GM19240 (cell line): ENCODE measurements around the gene GC.
"Not testable (repeated sequence)": the region's sequence is repeated elsewhere in the genome, so short reads cannot be mapped to it uniquely, and the experiment has no call there.

ENCODE experiments used
- DNase-seq: peaks from one replicate; pipeline ENCODE4 v3.0.0; 2011; ENCODE audit warnings: low spot score; ENCODE audit not compliant: insufficient read length

Gene GC

DNA sequence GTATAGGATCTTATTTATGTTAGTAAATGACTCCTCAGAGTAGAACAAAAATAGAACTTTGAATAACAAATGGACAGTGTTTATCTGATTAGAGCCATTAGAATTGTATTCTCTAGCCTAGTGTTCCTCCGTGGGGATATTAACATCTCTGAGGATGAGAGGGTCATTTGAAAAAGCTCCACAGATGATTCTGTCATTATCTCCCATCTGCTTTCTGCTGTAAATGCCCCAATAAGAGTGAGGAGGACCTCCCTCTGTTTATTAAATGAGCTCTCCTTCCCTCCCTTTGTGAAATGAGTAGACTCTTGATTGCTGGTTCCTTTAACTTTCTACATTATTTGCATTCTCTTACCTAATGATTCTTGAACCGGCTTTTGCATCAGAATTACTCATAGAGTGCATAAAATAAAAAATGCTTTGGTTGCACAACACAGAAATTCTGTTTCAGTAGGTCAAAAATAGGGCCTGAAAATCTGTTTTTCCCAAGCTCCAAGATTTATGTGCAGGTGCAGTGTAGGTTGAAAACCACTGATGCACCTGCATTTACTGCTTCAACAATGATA, 18.0 kb downstream of the GC start:
- no peak for DNase-seq

DNA sequence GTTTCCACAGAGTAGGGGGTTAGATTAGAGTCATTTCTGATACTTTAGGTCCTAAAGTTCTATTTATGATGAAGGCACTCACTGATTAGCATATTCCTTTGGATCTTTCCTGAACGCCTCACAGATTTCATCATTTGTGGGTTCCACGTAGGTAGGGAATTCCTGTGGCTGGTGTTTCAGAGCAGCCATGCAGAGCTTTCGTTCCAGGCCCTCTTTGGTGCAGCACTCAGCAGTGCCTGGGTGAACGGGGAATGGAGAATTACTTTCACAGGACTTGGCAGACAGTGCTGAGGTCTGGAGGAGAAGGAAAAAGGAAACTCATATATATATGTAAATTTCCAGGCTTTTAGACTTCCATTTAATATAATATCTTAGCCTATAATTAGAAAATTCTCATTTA, 18.5 kb downstream of the GC start:
- no peak for DNase-seq

DNA sequence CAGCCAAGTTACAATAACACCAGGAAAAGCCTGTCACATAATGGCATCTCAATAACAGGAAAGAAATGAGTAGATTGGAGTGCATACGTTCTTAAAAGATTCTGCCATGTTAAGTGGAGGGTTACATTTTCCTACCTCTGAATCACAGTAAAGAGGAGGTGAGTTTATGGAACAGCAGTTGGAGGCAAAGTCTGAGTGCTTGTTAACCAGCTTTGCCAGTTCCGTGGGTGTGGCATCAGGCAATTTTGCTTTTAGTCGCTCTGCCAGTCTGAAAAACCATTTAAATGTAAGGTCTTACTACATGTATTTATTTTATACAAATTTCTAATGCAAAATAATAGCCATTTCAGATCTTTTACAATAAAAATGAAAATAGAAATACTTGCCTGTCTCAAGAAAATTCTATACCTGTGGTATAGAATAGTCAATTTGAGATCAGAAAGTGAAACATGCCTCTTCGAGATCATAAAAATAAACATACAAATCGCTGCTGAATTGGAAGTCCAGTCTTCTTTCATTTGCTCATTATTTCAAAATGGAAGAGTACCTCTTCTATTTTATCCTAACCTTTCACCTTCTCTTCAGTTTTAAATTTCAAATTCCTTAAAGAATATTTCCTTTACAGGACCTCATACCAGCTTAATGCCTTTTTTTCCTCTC, 31.4 kb downstream of the GC start:
- no peak for DNase-seq

DNA sequence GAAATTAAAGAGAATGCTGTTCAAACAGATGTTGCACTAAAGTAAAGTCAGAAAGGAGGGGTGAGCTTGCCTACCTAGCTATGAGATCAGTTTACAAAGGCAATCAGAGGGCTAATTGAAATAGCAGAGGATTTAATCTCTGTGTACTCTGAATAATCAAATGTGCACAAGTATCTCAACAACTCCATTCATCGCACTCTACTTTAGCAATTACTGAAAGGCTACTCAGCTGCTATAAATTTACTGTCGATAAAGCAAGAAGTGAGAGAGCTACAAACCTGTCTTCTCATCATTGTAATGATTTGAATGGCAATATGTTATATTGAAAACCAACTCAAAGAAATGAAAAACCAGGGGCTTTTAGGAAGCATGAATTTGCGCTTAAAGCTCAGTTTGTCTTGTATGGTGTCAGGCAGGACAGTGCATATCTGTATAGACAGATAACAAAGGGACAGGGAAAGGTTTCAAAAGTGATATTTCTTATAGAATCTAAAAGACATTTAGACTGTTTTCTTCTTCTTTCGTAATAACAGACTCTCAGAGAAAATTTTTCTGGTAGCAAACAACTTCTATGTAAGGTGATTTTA, 34.8 kb downstream of the GC start:
- no peak for DNase-seq

DNA sequence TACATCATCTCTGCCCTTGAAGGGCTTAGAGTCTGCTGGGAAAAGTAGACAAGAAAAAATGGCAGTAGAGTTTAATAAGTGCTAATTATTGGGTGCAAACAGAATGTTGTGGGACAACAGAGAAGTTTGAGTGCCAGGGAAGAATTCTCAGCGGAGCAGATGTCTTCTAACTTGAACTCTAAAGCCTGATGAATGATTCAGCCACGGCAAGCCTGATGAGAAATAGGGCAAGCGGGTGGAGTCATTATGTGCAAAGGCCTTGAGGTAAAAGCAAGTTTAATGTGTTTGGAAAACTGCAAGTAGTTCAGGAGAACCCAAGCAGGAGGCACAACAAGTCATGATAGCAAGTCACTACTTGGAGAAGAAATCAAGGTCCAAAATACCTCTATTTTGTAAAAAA, 37.5 kb downstream of the GC start:
- DNase-seq, result no peak

DNA sequence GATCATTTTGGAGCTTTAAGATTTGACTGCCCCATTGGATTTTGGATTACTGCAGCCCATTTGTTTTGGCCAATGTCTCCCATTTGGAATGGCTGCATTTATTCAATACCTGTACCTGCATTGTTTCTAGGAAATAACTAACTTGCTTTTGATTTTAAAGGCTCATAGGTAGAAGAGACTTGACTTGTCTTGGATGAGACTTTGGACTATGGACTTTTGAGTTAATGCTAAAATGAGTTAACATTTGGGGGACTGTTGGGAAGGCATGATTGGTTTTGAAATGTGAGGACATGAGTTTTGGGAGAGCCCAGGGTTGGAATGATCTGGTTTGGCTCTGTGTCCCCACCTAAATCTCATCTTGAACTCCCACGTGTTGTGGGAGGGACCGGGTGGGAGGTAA, 45.1 kb downstream of the GC start:
- not testable (repeated sequence) for DNase-seq

- DNase-seq, result no peak
These were observed 51.2 kb downstream of the GC start for GRCh38 chr4:71732706-71733105.

DNA sequence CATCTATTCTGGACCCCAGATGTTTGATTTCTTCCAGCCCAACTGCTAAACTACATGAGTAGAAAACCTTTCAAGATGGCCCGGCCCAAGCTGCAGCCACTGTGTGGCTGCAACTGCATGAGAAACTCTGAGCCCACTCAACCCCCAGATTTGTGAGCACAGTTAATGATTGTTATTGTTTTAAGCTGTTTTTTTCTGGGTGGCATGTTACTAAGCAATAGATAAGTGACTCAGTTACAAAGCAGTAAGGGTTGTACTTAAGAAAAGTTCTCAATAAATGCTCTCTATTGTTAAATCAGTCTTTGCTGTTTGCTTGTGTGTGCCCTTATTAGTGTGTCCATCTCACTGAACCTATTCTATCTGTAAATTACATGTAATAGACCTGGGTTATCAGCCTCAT, 51.8 kb downstream of the GC start:
- no peak for DNase-seq

GRCh38 chr4:71729856-71730255, 54.0 kb downstream of the GC start:
- DNase-seq, result no peak

GRCh38 chr4:71713611-71714203, 70.2 kb downstream of the GC start:
- DNase-seq, result no peak

DNA sequence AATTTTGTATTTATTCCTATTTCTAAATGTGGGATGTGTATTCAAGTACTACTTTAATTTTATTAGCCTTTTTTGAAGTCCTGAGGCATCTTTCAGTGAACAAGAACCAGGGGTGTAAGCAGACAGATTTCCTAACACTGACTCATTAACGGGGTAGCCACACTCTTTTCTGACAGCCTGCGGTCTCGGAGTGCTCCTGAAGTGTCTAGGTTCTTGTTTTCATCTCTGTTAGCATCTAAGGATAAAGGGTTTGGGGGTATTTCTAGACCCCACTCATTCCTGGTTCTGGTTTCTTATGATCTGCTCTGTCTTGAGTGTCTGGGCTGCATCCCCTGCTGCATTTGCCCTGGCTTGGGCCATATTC, 71.9 kb downstream of the GC start:
- no peak for DNase-seq

DNA sequence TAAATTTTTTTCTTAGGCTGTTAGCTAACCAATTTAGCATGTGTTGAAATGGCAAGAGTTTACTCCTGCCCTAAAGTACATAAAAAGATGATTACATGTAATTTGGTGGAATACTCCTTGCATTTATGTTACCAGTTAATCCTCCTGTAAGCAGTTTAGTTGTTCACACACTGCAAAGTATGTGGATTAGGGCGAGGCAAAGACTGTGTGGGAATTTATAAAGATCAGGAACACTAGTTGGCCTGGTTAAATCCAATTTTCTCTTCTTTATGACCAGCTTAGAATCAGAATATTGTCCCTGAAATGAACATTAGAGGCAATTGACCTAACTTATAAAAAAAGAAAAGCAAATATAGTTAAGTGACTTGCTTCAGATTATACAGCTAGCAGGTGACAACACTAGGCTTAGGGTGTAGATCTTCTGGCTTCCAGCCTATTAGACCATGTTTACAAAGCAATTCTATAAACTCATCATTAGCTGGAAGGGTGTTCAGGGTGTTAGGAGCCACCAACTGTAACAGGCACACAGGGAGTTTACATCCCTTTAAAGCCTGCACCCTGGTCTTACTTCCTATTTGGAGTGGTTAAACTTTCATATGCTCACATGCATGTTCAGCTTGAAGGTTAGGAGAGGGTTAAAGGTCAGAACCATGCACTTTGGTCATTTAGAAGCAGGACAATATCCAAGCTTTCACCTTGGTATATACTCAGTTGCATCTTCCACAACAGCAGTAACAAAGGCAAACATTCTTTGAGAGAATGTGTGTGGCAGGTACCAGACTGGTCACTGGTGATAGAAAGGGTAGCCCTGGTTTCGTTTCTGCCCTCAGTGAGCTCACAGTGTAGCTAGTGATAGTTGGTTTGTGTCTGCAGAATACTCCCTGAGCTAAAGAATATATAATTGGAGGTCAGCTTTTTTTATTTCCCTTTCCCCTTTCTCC, 72.6 kb downstream of the GC start:
- DNase-seq, result no peak

GRCh38 chr4:71709961-71710360, 73.9 kb downstream of the GC start:
- no peak for DNase-seq

GRCh38 chr4:71698141-71698540, 85.7 kb downstream of the GC start:
- DNase-seq, result no peak

DNA sequence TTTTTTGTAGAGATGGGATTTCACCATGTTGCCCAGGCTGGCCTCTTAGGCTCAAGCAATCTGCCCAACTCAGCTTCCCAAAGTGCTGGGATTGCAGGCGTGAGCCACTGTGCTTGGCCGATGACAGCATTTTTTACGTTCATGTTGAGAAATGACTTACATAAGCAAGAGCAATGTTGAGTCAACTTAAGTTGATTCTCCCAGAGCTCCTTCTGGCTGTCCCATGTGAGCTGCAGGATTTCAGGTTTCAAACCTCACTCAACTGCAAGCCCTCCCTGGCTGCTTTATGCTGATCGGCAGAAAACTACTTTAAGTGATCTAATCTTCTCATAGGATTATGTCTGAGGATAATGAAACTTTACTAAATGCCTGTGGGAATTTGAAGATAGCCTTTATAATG, 86.8 kb downstream of the GC start:
- DNase-seq, result no peak

DNA sequence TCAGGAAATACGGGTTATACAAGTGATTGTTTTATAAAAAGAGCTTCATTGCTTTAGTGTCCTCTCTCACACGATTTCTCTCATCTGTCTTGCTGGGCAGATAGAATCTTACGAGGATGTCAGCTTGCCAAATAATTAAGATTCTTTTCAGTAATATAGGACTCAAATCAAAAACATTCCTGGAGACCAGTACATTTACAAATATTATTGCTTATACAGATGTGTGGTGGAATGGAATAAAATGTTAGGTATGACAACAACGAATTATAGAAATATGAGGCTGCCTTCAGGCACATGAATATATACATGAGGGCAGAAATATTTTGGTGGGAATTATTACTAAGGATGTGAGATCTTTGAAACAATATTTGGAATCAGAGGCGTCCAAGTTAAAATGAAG, 88.9 kb downstream of the GC start:
- DNase-seq, result no peak

GRCh38 chr4:71692963-71693362, 90.9 kb downstream of the GC start:
- no peak for DNase-seq

DNA sequence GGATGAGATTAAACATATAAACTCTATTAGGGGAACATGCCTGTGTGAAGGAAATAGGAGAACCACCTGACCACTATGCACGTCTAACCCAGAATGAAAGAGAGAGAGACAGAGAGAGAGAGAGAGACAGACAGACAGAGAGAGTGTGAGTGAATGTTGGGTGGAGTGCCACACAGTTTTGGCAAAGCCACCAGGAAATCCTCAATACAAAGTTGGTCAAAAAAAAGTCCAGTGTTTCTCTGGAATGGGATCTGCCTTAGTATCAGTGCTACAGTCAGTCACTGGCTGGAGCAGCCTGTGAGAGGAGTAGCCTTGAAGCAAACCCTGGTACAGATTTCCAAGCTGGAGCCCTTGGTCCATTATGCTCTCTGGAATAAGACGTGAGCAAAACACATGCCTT, 91.7 kb downstream of the GC start:
- DNase-seq, result no peak
